GM19395 (cell line): Measurements from ENCODE around the gene CWH43.
"Not testable (repeated sequence)": the region's sequence is repeated elsewhere in the genome, so short reads cannot be mapped to it uniquely, and the experiment has no call there.

Experiments
- ATAC-seq: cut with Tn5 transposase; IDR thresholded peaks from one replicate; pipeline ENCODE4 v1.9.1; 2021; ENCODE audit warnings: mild to moderate bottlenecking, moderate library complexity; ENCODE audit not compliant: unreplicated experiment

Gene CWH43

GRCh38 chr4:48985976-48986653, at the start of gene CWH43:
CWH43 (plus strand) TSS chr4:48986275; CDS start chr4:48986430, 155 bp downstream.
- ATAC-seq = no peak

GRCh38 chr4:48937033-48937432, 49.0 kb upstream of the CWH43 start:
- ATAC-seq = no peak

- ATAC-seq = no peak
These were observed 47.2 kb upstream of the CWH43 start for GRCh38 chr4:48938831-48939230.

- no peak for ATAC-seq
These were observed 46.3 kb upstream of the CWH43 start for GRCh38 chr4:48939785-48940184.

GRCh38 chr4:48943387-48943786, 42.7 kb upstream of the CWH43 start:
- no peak for ATAC-seq

GRCh38 chr4:48944252-48944651, 41.8 kb upstream of the CWH43 start:
- no peak for ATAC-seq

GRCh38 chr4:48944756-48945241, 41.3 kb upstream of the CWH43 start:
- no peak for ATAC-seq

- no peak for ATAC-seq
These were observed 40.1 kb upstream of the CWH43 start for GRCh38 chr4:48945981-48946380.

GRCh38 chr4:48947731-48948130, 38.3 kb upstream of the CWH43 start:
- ATAC-seq = no peak

- no peak for ATAC-seq
These were observed 37.0 kb upstream of the CWH43 start for GRCh38 chr4:48949086-48949485.

GRCh38 chr4:48949518-48950219, 36.4 kb upstream of the CWH43 start:
- no peak for ATAC-seq

GRCh38 chr4:48954314-48954713, 31.8 kb upstream of the CWH43 start:
- no peak for ATAC-seq

- ATAC-seq = not testable (repeated sequence)
These were observed 28.7 kb upstream of the CWH43 start for GRCh38 chr4:48957366-48957765.

GRCh38 chr4:48958582-48958981, 27.5 kb upstream of the CWH43 start:
- no peak for ATAC-seq

GRCh38 chr4:48960988-48961635, 25.0 kb upstream of the CWH43 start:
- ATAC-seq = no peak

- no peak for ATAC-seq
These were observed 23.4 kb upstream of the CWH43 start for GRCh38 chr4:48962636-48963035.

- ATAC-seq = peak; percentile 88
These were observed 22.9 kb upstream of the CWH43 start for GRCh38 chr4:48963042-48963679.

- no peak for ATAC-seq
These were observed 19.0 kb upstream of the CWH43 start for GRCh38 chr4:48967101-48967500.

- no peak for ATAC-seq
These were observed 18.4 kb upstream of the CWH43 start for GRCh38 chr4:48967631-48968030.

GRCh38 chr4:48968814-48969213, 17.3 kb upstream of the CWH43 start:
- ATAC-seq = no peak

- ATAC-seq = no peak
These were observed 15.6 kb upstream of the CWH43 start for GRCh38 chr4:48970471-48970921.
